Measurements from ENCODE around the gene CNOT10. TPM values are rescaled to one million over a fixed set of nuclear protein-coding genes. Genes with fewer than 3 reads are reported as not detected.
"Not testable (repeated sequence)": the region's sequence is repeated elsewhere in the genome, so short reads cannot be mapped to it uniquely, and the experiment has no call there.

The CNOT10 gene
- polyA plus RNA-seq, 1 experiment = 22.9 TPM

DNA sequence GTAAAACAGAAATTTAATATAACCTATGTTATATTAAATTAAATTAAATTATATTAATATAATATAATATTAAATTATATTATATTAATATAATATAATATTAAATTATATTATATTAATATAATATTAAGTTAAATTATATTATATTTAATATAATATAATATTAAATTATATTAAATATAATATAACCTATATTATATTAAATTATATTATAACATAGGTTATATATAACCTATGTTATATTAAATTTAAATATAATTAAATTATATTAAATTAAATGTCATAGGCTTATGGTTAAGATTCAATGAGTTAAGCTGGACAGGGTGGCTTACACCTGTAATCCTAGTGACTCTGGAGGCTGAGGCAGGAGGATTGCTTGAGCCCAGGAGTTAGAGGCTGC is 40.6 kb upstream of the CNOT10 start:
- TF ChIP-seq, protein P1, sequence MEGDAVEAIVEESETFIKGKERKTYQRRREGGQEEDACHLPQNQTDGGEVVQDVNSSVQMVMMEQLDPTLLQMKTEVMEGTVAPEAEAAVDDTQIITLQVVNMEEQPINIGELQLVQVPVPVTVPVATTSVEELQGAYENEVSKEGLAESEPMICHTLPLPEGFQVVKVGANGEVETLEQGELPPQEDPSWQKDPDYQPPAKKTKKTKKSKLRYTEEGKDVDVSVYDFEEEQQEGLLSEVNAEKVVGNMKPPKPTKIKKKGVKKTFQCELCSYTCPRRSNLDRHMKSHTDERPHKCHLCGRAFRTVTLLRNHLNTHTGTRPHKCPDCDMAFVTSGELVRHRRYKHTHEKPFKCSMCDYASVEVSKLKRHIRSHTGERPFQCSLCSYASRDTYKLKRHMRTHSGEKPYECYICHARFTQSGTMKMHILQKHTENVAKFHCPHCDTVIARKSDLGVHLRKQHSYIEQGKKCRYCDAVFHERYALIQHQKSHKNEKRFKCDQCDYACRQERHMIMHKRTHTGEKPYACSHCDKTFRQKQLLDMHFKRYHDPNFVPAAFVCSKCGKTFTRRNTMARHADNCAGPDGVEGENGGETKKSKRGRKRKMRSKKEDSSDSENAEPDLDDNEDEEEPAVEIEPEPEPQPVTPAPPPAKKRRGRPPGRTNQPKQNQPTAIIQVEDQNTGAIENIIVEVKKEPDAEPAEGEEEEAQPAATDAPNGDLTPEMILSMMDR (IDR thresholded peaks at IDR 0.05; ENCODE audit: low read depth, low read length) = no peak
- no peaks in the 10 kb centered on the region for H3K9me3 ChIP-seq (ENCODE audit: control insufficient read depth, insufficient read depth, low read length)
- no peak for DNase-seq (ENCODE audit: low read depth, low spot score)
- H3K27me3 ChIP-seq (ENCODE audit: control insufficient read depth, insufficient read depth, low read length) = no peaks in the 10 kb centered on the region
- no peak overlapping the region for H3K27ac ChIP-seq (ENCODE audit: low read depth, low read length)
- ChIA-PET POLR2A (no interaction called here), CTCF (interaction anchor here (0.6 kb wide), 1 partner anchor 18 kb away, joined by 6 read pairs; no protein-coding TSS in a partner anchor)
- H3K4me3 ChIP-seq (ENCODE audit: low read depth, low read length) = no peak overlapping the region

DNA sequence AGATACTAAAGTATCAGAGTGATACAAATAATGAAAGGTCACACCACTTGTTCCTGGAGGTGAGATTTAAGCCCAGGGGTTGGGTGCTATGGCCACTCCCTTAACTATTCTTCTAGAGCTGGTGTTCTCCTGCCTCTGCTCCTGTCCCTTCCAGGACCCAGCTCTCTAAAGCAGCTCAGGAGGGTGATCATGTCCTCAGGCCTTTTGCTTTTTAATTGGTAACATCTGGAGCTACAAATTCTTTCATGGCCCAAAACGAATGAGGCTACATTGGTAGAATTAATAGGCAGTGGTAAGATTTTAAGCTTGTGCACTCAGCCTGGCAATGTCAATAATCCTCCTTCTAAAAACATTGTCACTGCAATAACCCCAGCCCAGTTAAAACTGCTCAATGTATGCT is 38.2 kb upstream of the CNOT10 start:
- CTCF ChIA-PET = no interaction called here
- no peaks in the 10 kb centered on the region for H3K27me3 ChIP-seq (ENCODE audit: control insufficient read depth, insufficient read depth, low read length)
- no peak overlapping the region for H3K4me3 ChIP-seq (ENCODE audit: low read depth, low read length)
- DNase-seq (ENCODE audit: low read depth, low spot score) = no peak
- TF ChIP-seq, protein P1 (IDR thresholded peaks at IDR 0.05; ENCODE audit: low read depth, low read length) = no peak
- no peaks in the 10 kb centered on the region for H3K9me3 ChIP-seq (ENCODE audit: control insufficient read depth, insufficient read depth, low read length)
- no peak overlapping the region for H3K27ac ChIP-seq (ENCODE audit: low read depth, low read length)
- POLR2A ChIA-PET = no interaction called here

DNA sequence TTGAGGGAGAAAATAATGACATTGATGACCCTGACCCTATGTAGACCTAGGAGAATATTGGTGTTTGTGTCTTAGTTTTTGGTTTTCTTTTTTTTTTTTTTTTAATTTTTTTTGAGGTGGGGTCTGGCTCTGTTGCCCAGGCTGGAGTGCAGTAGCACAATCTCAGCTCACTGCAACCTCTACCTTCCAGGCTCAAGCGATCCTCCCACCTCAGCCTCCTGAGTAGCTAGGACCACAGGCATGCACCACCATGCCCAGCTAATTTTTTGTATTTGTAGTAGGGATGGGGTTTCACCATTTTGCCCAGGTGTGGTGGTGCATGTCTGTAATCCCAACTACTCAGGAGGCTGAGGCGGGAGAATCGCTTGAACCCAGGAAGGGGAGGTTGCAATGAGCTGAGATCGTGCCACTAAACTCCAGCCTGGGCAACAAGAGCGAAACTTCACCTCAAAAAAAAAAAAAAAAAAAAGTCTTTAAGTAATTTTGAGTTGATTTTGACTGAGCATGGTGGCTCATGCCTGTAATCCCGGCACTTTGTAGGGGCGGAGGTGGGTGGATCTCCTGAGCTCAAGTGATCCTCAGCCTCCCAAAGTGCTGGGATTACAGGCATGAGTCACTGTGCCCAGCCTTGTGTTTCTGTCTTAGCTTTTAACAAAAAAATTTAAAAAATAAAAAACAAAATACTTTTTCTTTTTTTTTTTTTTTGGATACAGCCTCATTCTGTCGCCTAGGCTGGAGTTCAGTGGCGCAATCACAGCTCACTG is 32.5 kb upstream of the CNOT10 start:
- H3K4me3 ChIP-seq (ENCODE audit: low read depth, low read length); H3K27me3 ChIP-seq (ENCODE audit: control insufficient read depth, insufficient read depth, low read length); POLR2A ChIA-PET; H3K9me3 ChIP-seq (ENCODE audit: control insufficient read depth, insufficient read depth, low read length); DNase-seq (ENCODE audit: low read depth, low spot score); H3K27ac ChIP-seq (ENCODE audit: low read depth, low read length): not testable (repeated sequence)
- CTCF ChIA-PET = interaction anchor here (0.7 to 1.4 kb wide), 3 partner anchors 120 to 262 kb away, joined by 4 to 9 read pairs (median 5); no protein-coding TSS in a partner anchor

DNA sequence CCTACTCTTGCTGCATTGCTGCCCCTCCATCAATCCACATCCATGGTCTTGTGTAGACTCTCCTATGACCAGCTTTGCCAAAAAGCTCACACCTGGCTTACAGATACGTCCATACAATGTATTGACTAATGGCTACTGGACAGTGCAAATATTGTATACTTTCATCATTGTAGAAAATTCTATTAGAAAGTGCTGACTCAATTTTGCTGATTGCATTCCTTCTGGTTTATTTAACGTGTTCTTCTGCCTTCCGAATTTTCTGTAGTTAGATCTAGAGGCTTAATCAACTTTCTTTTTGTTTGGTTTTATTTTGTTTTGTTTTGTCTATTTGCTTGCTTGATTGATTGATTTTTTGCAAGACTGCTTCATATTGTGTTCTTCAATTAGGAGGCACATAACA is 29.8 kb upstream of the CNOT10 start:
- Histone ChIP-seq H3K4me3 (ENCODE audit: low read depth, low read length) (no peak overlapping the region), H3K27ac (ENCODE audit: low read depth, low read length) (no peak overlapping the region), H3K9me3 (ENCODE audit: control insufficient read depth, insufficient read depth, low read length) (no peaks in the 10 kb centered on the region), H3K27me3 (ENCODE audit: control insufficient read depth, insufficient read depth, low read length) (peaks cover 9% of the 10 kb centered on the region)
- POLR2A ChIA-PET = no interaction called here
- CTCF ChIA-PET = interaction anchor here (1.0 to 1.9 kb wide), 2 partner anchors 145 to 187 kb away, joined by 3 to 10 read pairs; no protein-coding TSS in a partner anchor
- no peak for DNase-seq (ENCODE audit: low read depth, low spot score)
- TF ChIP-seq, protein P1 (IDR thresholded peaks at IDR 0.05; ENCODE audit: low read depth, low read length) = no peak

DNA sequence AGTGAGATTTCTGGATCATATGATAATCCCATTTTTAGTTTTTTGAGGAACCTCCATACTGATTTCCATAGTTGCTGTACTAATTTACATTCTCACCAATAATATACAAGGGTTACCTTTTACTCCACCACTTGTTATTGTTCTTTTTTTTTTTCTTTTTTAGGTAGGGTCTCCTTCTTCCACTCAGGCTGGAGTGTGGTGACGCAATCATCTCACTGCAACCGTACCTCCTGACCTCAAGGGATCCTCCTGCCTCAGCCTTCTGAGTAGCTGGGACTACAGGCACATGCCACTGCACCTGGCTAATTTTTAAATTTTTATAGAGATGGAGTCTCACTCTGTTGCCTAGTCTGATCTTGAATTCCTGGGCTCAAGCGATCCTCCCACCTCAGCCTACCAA is 24.4 kb upstream of the CNOT10 start:
- POLR2A ChIA-PET = no interaction called here

More for the DNA sequence above, 24.4 kb upstream of the CNOT10 start:
- no peak overlapping the region for H3K4me3 ChIP-seq (ENCODE audit: low read depth, low read length)
- no peak for DNase-seq (ENCODE audit: low read depth, low spot score)
- CTCF ChIA-PET = no interaction called here
- TF ChIP-seq, protein P1 (IDR thresholded peaks at IDR 0.05; ENCODE audit: low read depth, low read length) = no peak
- H3K27ac ChIP-seq (ENCODE audit: low read depth, low read length) = no peak overlapping the region
- no peaks in the 10 kb centered on the region for H3K9me3 ChIP-seq (ENCODE audit: control insufficient read depth, insufficient read depth, low read length)
- peaks cover 7% of the 10 kb centered on the region for H3K27me3 ChIP-seq (ENCODE audit: control insufficient read depth, insufficient read depth, low read length)
